Cardiac septum (tissue), 1 donor: Measurements from ENCODE around the gene PKMYT1. TPM values are rescaled to one million over a fixed set of nuclear protein-coding genes. Genes with fewer than 3 reads are reported as not detected.

ENCODE experiments used
- DNase-seq: peaks from one replicate; pipeline ENCODE4 v3.0.0-alpha.2; 2020; ENCODE audit warnings: low spot score
- intact Hi-C: fragments of 100-400 bp; cut with DNase I; formaldehyde crosslinking; loops from one replicate; pipeline ENCODE4 v1.14.0; 2022
- total RNA-seq: library from RNA; stranded (reverse); fragmentation: NEBNext Ultra II Directional; extraction: Animal tissue kit (Norgen Biotek cat#: 25700); gene quantifications from one replicate; pipeline ENCODE4 v1.2.1, GENCODE V29; 2021
- donor health status: DM: no; HTN: no; CAD: no.

Gene PKMYT1
- total RNA-seq, 1 donor from 2014 or later: 1.8 TPM

GRCh38 chr16:2925951-2926649, 54.1 kb downstream of the PKMYT1 start:
- DNase-seq: no peak
- intact Hi-C loops: no loop called here

GRCh38 chr16:2924901-2925755, 55.1 kb downstream of the PKMYT1 start:
- intact Hi-C loops: no loop called here
- DNase-seq: no peak

DNA sequence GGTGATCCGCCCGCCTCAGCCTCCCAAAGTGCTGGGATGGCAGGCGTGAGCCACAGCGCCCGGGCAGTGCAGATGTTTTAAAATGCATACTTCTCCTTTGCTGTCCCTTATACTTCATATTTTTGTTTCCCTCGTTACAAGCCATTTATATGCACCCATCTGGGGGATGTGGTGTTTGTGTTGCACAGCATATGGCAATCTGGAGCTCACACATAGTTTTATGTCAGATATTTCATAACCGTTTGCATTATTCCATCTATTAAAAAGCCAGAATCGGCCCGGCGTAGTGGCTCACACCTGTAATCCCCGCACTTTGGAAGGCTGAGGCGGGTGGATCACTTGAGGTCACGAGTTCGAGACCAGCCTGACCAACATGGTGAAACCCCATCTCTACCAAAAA, 56.8 kb downstream of the PKMYT1 start:
- intact Hi-C loops: no loop called here

More for the DNA sequence above, 56.8 kb downstream of the PKMYT1 start:
- no peak for DNase-seq

Other genes starting within 250 kb of the PKMYT1 start
- 335 TPM for gene SRRM2, start 227.8 kb downstream of the PKMYT1 start, total RNA-seq
- 278 TPM for gene ELOB, start 203.2 kb downstream of the PKMYT1 start, total RNA-seq
- not detected for gene PRSS33, start 192.9 kb downstream of the PKMYT1 start, total RNA-seq
- not detected for gene PRSS41, start 182.0 kb downstream of the PKMYT1 start, total RNA-seq
- gene PRSS21, start 163.2 kb downstream of the PKMYT1 start, total RNA-seq: not detected
- not detected for gene ZG16B, start 150.1 kb downstream of the PKMYT1 start, total RNA-seq
- gene PRSS22, start 122.3 kb downstream of the PKMYT1 start, total RNA-seq: not detected
- 20.8 TPM for gene FLYWCH2, start 97.2 kb downstream of the PKMYT1 start, total RNA-seq
- 43.5 TPM for gene FLYWCH1, start 68.5 kb downstream of the PKMYT1 start, total RNA-seq
- gene KREMEN2, start 16.2 kb downstream of the PKMYT1 start, total RNA-seq: not detected
- gene PAQR4, start 11.1 kb downstream of the PKMYT1 start, total RNA-seq: 10.9 TPM
- gene CLDN9, start 32.5 kb upstream of the PKMYT1 start, total RNA-seq: 2.3 TPM
- gene CLDN6, start 37.7 kb upstream of the PKMYT1 start, total RNA-seq: 0.16 TPM
- gene TNFRSF12A, start 39.9 kb upstream of the PKMYT1 start, total RNA-seq: 229 TPM
- 41.3 TPM for gene HCFC1R1, start 43.5 kb upstream of the PKMYT1 start, total RNA-seq
- 13.9 TPM for gene THOC6, start 43.6 kb upstream of the PKMYT1 start, total RNA-seq
- not detected for gene BICDL2, start 56.5 kb upstream of the PKMYT1 start, total RNA-seq
- gene MMP25, start 66.1 kb upstream of the PKMYT1 start, total RNA-seq: 3.0 TPM
- gene IL32, start 85.2 kb upstream of the PKMYT1 start, total RNA-seq: 32.3 TPM
- not detected for gene ZSCAN10, start 118.8 kb upstream of the PKMYT1 start, total RNA-seq
- 6.5 TPM for gene ZNF205, start 132.1 kb upstream of the PKMYT1 start, total RNA-seq
- gene ZNF213, start 154.6 kb upstream of the PKMYT1 start, total RNA-seq: 7.5 TPM
- gene OR1F1, start 207.8 kb upstream of the PKMYT1 start, total RNA-seq: not detected